22Rv1 (cell line): ENCODE measurements around the gene XPA.
A peak's percentile ranks its signal among the peaks of the same experiment; 100 is the strongest.

Source experiments
- H3K27ac ChIP-seq: fragments of 450-650 bp; 2 replicates; pipeline ENCODE4 v1.5.1; 2017
- CTCF ChIP-seq: fragments of 450-650 bp; IDR thresholded peaks from 2 replicates; pipeline ENCODE4 v1.5.1; 2017; ENCODE audit warnings: mild to moderate bottlenecking
- ZFX ChIP-seq: fragments of 450-650 bp; IDR thresholded peaks from 2 replicates; pipeline ENCODE4 v1.6.1; 2017; ENCODE audit warnings: antibody characterized with exemption, borderline replicate concordance

XPA gene

GRCh38 chr9:97651646-97652045, 45.5 kb downstream of the XPA start:
- no peak overlapping the region for H3K27ac ChIP-seq
- TF ChIP-seq CTCF (no peak), ZFX (no peak)

DNA sequence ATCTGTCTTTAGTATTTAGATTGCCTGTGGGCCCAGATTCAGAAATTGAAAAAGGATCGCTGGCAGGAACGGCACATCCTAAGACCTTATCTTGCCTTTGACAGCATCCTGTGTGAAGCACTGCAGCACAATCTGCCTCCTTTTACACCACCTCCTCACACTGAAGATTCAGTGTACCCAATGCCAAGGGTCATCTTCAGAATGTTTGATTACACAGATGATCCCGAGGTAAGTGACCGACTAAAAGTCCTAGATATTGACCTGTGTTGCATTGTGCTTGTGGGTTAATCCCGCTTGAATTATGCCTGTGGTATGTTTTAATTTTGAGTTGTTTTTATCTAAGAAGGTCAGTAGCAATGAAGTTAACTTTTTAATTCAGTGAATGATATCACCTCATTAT, 49.1 kb downstream of the XPA start:
- TF ChIP-seq CTCF (no peak), ZFX (no peak)

DNA sequence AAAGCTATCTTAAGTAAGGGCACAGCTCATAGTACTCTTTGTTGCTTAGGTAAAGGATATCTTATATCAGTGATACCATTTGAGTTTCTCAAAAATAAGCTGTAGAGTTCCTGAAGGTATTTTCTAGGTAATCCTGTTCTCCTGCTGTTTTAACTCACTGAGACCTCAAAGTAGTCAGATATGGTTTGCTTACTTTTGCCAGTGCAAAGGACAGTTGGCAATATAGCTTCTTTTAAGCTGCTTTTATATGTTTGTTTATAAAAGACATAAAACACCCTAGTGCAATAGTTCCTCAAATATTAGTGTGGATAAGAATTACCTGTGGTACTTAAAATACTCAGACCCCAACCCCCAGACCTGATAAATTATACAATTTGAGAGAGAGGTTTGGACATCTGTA, 51.4 kb downstream of the XPA start:
- TF ChIP-seq ZFX (no peak), CTCF (no peak)
- H3K27ac ChIP-seq, result no peak overlapping the region

More for the DNA sequence above, 49.1 kb downstream of the XPA start:
- H3K27ac ChIP-seq, result no peak overlapping the region

DNA sequence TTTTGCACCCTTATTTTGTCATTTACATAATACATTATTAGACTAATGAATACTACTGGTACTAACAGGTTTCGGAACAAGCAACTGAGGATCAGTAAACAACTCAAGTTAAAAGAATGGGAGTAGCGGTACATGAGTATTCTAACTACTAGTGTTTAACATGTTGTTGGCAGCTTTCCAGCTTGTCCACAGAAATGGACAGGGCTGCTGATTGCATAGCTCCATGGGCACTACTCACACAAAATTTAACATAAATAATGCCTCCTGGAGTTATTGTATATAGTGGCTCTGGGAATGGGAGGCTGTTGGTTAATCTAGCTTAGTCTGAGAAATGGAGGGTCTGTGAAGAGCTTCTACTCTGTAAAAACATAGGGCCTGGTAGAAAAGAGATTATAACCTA, 56.8 kb downstream of the XPA start:
- TF ChIP-seq CTCF (no peak), ZFX (no peak)
- H3K27ac ChIP-seq, result no peak overlapping the region

- no peak overlapping the region for H3K27ac ChIP-seq
- TF ChIP-seq CTCF, result peak; percentile 26; the same call in 1 of the 2 replicates
- TF ChIP-seq ZFX, result no peak
These were observed 58.5 kb downstream of the XPA start for GRCh38 chr9:97638666-97639065.

- H3K27ac ChIP-seq, result no peak overlapping the region
- no peak for TF ChIP-seq ZFX
- no peak for TF ChIP-seq CTCF
These were observed 60.2 kb downstream of the XPA start for GRCh38 chr9:97636903-97637302.

DNA sequence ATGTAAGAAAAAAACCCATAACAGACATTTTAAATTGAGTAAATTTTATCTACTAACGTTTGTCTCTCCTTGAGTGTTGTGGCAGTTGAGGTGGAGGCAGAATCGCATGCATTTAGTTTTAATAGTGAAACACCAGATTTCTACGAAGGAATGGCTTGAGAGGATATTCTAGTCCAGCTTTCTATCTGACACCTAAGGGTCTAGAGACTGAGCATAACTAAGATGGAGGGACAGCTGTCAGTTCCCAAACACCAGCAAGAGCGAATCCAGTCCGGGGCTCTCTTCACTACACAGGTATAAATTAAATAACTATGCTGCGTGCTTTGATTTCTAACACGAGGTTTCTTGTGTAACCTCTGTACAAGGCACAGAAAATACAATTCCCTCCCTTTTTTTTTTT, 62.1 kb downstream of the XPA start:
- peak overlapping the region; percentile 98 for H3K27ac ChIP-seq
- TF ChIP-seq CTCF (no peak), ZFX (no peak)
